Measurements from ENCODE around the gene ST6GALNAC6. TPM values are rescaled to one million over a fixed set of nuclear protein-coding genes. Genes with fewer than 3 reads are reported as not detected.

The ST6GALNAC6 gene
- total RNA-seq, 4 donors from 2014 or later: 50.5 to 72.9 (median 65.6) TPM

DNA sequence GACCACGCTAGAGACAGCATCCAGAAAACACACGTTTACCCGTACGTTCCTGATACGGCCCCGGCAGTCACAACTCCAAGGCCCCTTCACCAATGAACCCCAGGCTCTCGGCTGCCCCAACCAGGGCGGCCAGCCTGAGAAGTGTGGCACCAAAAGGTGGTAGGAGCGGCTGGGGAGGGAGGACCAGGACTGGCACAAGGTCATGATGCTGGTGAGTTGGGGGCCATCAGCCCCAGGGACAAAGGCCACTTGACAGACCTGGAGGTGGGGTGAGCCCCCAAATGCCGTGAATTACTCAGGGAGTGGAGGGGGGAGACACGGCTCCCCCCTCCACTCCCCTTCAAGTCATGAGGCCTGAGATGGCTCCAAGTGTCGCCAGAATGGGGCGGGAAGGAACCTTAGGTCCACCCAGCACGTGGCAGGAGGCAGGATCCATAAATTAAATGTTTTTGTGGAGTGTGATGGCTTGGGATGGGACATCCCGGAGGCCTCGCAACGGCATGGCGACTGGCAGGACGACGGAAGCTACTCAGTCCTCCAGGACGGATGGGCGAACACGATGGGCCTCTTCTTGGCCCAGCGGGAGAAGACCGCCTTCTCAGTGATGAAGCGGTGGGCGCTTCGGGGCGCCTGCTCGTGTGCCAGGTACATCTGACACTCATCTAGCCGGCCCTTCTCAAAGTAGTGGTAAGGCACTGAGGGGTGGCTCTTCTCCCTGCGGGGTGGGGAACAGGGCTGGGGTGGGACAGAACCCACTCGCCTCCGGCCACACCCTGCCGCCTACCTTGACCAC is 8.7 kb upstream of the ST6GALNAC6 start:
- H3K4me3 ChIP-seq (ENCODE audit: low read depth, poor library complexity, severe bottlenecking): no peak overlapping the region
- WGBS, 2 donors: 86 to 90% methylated on average over 34 of the region's 35 CpGs
- DNase-seq (ENCODE audit: low spot score in 2 of 2): no peak
- intact Hi-C loops (cut with DNase I; ENCODE audit: low total_unique reads): no loop called here
- no peak for TF ChIP-seq POLR2A (IDR thresholded peaks at IDR 0.05)
- TF ChIP-seq, protein P1, sequence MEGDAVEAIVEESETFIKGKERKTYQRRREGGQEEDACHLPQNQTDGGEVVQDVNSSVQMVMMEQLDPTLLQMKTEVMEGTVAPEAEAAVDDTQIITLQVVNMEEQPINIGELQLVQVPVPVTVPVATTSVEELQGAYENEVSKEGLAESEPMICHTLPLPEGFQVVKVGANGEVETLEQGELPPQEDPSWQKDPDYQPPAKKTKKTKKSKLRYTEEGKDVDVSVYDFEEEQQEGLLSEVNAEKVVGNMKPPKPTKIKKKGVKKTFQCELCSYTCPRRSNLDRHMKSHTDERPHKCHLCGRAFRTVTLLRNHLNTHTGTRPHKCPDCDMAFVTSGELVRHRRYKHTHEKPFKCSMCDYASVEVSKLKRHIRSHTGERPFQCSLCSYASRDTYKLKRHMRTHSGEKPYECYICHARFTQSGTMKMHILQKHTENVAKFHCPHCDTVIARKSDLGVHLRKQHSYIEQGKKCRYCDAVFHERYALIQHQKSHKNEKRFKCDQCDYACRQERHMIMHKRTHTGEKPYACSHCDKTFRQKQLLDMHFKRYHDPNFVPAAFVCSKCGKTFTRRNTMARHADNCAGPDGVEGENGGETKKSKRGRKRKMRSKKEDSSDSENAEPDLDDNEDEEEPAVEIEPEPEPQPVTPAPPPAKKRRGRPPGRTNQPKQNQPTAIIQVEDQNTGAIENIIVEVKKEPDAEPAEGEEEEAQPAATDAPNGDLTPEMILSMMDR (IDR thresholded peaks at IDR 0.05): no peak

DNA sequence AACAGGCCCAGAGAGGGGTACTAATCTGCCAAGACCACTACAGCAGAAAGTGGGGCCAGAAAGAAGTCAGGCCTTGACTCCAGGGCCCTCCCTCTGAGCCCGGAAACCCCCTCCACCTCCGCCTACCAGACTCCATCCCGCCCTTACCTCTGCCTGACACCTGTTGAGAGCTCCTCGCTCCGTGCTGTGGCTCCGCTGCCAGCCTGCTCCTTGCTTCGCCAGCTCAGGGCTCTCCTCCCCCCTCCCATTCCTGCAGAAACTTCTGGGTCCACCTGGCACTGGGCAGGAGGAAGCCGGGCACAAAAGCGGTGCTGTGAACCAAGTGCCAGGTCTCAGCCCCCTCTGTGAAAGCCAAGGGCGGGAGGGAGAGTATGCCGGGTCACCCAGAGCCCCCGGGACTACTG is 6.4 kb upstream of the ST6GALNAC6 start:
- intact Hi-C loops (cut with DNase I; ENCODE audit: low total_unique reads): no loop called here
- no peak overlapping the region for H3K4me3 ChIP-seq (ENCODE audit: low read depth, poor library complexity, severe bottlenecking)
- TF ChIP-seq POLR2A (IDR thresholded peaks at IDR 0.05): no peak
- TF ChIP-seq, protein P1 (IDR thresholded peaks at IDR 0.05): no peak
- 58 to 67% methylated on average over 12 of the region's 12 CpGs for WGBS, 2 donors
- peak in 1 of 2 donors; percentile 87 for DNase-seq (ENCODE audit: low spot score in 2 of 2)

DNA sequence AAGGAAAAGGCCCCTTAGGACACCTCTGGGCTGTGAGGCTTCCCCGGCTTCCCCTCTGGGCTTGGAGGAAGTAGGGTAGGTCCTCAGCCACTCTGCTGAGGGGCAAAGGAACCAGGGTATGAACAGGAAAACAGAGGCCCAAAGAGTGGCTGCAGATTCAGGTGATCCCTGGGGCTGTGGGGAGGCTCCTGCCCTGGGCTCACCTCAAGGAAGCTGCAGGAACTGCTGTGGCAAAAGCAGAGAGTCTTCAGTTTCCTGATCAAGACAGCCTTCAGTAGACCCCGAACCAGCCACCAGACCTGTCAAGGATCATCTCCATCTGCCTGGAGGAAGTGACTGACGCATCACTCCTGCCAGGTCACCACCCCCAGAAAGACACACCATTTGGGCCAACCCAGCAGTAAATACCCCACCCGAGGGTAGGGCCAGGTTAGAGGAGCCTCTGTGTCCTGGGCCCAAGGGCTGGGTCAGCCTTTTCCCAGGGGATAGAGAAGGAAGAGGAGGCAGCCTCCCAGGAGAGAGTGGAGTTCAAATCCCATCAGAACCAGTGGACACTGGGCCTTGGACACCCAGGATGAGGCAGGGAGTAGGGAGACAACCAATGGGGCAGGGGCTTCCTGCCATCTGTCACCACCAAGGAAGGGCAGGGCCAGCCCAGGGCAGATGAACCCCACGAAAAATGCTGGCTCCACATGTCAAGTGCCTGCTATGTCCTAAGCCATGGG is 5.8 kb upstream of the ST6GALNAC6 start:
- intact Hi-C loops (cut with DNase I; ENCODE audit: low total_unique reads): no loop called here
- WGBS, 2 donors: 53 to 59% methylated on average over 5 of the region's 5 CpGs
- no peak for DNase-seq (ENCODE audit: low spot score in 2 of 2)
- H3K4me3 ChIP-seq (ENCODE audit: low read depth, poor library complexity, severe bottlenecking): no peak overlapping the region
- TF ChIP-seq, protein P1 (IDR thresholded peaks at IDR 0.05): no peak
- TF ChIP-seq POLR2A (IDR thresholded peaks at IDR 0.05): no peak

DNA sequence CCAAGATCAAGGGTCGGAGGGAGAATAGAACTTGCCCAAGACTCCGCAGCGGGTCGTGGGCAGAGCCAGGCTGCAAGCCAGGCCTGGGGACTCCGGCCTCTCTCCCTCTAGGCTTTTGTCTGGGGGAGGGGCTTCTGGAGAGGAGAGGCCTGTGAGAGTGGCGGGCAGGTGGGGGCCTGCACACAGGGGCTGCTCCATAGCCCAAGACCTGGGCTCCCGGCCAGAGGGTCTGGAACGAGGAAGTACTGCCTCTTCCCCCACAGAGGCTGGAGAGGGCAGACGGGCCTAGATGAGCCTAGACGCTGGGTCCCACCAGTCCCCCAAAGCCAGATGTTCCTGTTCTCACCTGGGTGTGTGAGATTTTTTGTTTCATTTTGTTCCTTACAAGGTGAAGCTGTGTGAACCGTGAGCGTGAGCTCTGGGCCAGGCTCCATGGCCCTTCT is 5.2 kb upstream of the ST6GALNAC6 start:
- intact Hi-C loops (cut with DNase I; ENCODE audit: low total_unique reads): no loop called here
- no peak overlapping the region for H3K4me3 ChIP-seq (ENCODE audit: low read depth, poor library complexity, severe bottlenecking)
- 63 to 69% methylated on average over 12 of the region's 12 CpGs for WGBS, 2 donors
- TF ChIP-seq POLR2A (IDR thresholded peaks at IDR 0.05): no peak
- TF ChIP-seq, protein P1 (IDR thresholded peaks at IDR 0.05): no peak
- no peak for DNase-seq (ENCODE audit: low spot score in 2 of 2)

DNA sequence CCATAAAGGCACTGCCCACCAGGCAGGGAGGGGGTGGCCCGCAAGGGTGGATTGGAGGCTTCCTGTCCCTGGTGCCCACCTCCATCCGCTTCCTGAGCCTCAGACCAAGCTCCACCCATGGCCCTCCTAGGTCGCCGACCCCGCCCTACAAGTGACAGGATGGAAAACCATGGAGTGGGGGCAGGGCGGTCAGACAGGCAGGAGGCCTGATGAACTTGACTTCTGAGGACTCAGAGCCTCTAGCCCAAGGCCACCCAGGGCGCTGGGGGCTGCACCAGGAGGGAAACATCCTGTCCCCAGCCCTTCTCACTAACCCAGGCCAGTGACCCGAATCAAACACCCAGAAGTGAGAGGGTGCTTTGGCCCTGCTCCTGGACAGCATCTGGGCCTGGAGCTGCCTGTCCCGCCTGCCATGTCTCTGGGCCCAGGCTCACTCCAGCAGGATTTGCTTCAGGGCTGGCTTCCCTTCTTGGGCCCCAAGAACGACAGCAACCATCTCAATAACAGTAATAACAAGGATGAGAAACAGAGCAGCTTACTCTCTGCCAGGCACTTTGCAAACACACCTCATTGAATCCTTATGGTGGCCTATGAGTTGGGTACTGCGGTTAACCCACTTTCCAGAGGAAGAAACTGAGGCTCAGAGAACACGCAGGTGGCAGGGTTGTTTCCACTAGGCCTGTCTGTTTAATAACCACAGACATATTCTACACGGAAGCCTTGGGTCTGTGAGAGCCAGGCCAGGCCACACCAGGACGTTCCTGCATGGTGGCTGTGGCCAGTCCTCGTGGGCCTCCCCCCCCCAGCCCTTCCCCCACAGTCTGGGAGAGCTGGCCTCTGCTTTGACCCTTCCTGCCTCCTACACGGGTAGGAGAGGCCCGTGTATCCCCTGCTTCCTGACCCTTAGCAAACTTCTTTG is 4.4 kb upstream of the ST6GALNAC6 start:
- intact Hi-C loops (cut with DNase I; ENCODE audit: low total_unique reads): no loop called here
- TF ChIP-seq, protein P1 (IDR thresholded peaks at IDR 0.05): peak in 1 of 3 donors; percentile 61
- no peak for TF ChIP-seq POLR2A (IDR thresholded peaks at IDR 0.05)
- no peak overlapping the region for H3K4me3 ChIP-seq (ENCODE audit: low read depth, poor library complexity, severe bottlenecking)
- 47 to 51% methylated on average over 17 of the region's 17 CpGs for WGBS, 2 donors
- peak; percentile 75 to 95 for DNase-seq (ENCODE audit: low spot score in 2 of 2)

Measured in lower leg skin (tissue), 4 donors.